ENCODE data around the gene RHOC. TPM values are rescaled to one million over a fixed set of nuclear protein-coding genes. Genes with fewer than 3 reads are reported as not detected.
A peak's percentile ranks its signal among the peaks of the same experiment; 100 is the strongest.

The RHOC gene
- total and polyA plus RNA-seq, 8 donors, result 44.0 to 105 (median 73.8) TPM

DNA sequence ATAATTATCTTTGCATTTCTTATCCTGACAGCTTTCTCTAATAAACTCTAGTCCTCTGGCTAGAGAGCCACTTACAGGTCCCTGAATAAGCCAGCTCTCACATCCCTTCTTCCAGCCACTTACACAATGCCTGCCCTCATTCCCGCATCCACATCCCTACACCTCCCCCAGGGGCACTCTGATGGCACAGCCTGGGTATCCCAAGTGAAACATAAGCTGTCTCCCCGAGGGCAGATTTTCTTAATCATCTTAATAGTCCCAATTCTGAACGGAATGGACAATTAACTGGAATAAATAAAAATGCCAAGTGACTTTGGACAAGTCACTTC is 4.9 kb downstream of the RHOC start:
- no peak overlapping the region for H3K4me3 ChIP-seq
- H3K27ac ChIP-seq, result peak overlapping the region in 2 of 4 donors; percentile 2 to 74
- 70 to 79% methylated on average over 3 of the region's 3 CpGs for WGBS, 2 donors
- no peaks in the 10 kb centered on the region for H3K27me3 ChIP-seq
- ATAC-seq, result no peak
- H3K4me1 ChIP-seq, result peaks cover 8 to 58% (median 13%) of the 10 kb centered on the region in 3 donors
- DNase-seq, result no peak
- TF ChIP-seq, protein P1, sequence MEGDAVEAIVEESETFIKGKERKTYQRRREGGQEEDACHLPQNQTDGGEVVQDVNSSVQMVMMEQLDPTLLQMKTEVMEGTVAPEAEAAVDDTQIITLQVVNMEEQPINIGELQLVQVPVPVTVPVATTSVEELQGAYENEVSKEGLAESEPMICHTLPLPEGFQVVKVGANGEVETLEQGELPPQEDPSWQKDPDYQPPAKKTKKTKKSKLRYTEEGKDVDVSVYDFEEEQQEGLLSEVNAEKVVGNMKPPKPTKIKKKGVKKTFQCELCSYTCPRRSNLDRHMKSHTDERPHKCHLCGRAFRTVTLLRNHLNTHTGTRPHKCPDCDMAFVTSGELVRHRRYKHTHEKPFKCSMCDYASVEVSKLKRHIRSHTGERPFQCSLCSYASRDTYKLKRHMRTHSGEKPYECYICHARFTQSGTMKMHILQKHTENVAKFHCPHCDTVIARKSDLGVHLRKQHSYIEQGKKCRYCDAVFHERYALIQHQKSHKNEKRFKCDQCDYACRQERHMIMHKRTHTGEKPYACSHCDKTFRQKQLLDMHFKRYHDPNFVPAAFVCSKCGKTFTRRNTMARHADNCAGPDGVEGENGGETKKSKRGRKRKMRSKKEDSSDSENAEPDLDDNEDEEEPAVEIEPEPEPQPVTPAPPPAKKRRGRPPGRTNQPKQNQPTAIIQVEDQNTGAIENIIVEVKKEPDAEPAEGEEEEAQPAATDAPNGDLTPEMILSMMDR (IDR thresholded peaks at IDR 0.05), result no peak
- H3K9me3 ChIP-seq, result no peaks in the 10 kb centered on the region
- FAIRE-seq, result no peak
- intact Hi-C loops (cut with DNase I), result loop anchor here in 2 of 3 donors (10.0 kb wide), 2 partner anchors 77 to 197 kb away; partner anchors contain the start of gene WNT2B (in 1 of the 2)
- peaks cover 3 to 4% (median 3%) of the 10 kb centered on the region in 3 donors for H3K36me3 ChIP-seq

DNA sequence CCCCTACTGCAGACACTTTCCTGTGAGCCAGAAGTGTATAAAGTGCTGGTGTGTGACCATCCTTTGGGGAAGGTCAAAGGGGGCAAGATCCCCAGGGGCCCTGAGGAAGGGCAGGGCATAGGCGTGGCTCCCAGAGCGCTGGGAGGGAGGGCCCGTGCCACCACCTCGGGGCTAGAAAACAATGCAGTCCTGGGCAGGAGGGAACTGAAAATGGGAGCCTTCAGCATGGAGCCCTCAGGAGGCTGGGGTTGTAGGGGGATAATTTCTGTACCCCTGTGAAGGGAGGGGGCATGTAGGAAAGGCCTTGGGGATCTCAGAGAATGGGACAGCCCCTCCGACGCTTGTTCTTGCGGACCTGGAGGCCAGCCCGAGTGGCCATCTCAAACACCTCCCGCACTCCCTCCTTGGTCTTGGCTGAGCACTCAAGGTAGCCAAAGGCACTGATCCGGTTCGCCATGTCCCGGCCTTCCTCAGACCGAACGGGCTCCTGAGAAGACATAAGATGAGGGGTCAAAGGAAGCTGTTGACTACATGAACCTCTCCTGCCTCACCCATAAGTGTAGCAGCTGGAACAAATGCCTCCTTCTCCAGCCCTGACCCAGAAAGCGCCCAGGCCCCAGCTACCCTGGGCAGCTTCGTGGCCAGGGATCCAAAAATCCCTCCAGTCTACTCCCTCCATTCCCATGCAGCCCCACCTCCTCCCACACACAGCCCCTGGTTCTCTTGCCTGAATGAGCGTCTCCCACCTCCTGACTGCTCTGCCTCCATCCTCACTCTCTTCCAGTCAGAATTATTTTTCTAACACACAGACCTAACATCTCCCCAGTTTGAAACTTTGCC is 5.5 kb downstream of the RHOC start:
- ATAC-seq (no peak), DNase-seq (peak in 1 of 6 donors; percentile 46), FAIRE-seq (no peak)
- Histone ChIP-seq H3K27me3 (no peaks in the 10 kb centered on the region), H3K36me3 (peaks cover 3 to 10% (median 3%) of the 10 kb centered on the region in 3 donors), H3K9me3 (no peaks in the 10 kb centered on the region), H3K4me3 (no peak overlapping the region), H3K27ac (peak overlapping the region in 3 of 4 donors; percentile 7 to 82 (median 74)), H3K4me1 (peaks cover 8 to 58% (median 13%) of the 10 kb centered on the region in 3 donors)
- 88 to 89% methylated on average over 17 of the region's 17 CpGs for WGBS, 2 donors
- TF ChIP-seq, protein P1 (IDR thresholded peaks at IDR 0.05), result no peak
- intact Hi-C loops (cut with DNase I), result loop anchor here in 2 of 3 donors (10.0 kb wide), 2 partner anchors 77 to 197 kb away; partner anchors contain the start of gene WNT2B (in 1 of the 2)

DNA sequence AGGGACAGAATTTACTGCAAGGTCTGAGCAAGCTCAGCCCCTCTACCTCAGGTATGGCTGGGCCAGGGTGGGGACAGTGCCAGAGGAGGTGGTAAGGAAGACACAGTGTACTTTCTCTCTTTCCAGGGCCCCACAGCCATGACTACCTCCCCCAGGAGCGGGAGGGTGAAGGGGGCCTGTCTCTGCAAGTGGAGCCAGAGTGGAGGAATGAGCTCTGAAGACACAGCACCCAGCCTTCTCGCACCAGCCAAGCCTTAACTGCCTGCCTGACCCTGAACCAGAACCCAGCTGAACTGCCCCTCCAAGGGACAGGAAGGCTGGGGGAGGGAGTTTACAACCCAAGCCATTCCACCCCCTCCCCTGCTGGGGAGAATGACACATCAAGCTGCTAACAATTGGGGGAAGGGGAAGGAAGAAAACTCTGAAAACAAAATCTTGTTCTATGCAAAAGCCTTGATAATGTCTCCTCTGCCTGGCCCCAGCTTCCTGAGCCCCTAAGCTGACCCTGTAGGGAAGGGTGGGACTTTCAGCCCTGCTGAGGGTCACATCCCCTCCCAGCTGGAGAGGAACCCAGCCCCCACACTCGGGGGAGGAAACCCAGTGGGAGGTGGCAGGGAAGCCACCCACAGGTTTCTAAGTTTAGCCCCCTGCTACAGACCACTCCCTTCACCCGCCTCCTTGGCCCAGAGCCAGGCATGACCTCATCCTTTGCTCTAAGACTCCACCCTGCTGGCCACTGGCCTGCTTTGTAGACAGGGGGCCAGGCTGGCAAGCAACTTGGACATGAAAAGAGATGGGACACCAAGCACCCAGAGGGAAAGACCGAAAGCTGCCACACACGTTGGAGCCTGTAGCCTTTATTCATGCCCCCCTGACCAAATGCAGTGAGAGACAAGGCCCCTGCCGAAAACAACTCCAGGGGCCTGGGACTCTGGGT is 6.4 kb downstream of the RHOC start:
- H3K36me3 ChIP-seq, result peaks cover 3 to 11% (median 3%) of the 10 kb centered on the region in 3 donors
- FAIRE-seq (no peak), ATAC-seq (peak; percentile 55 to 70 (median 64)), DNase-seq (peak; percentile 85 to 97 (median 92))
- H3K27me3 ChIP-seq, result no peaks in the 10 kb centered on the region
- H3K9me3 ChIP-seq, result no peaks in the 10 kb centered on the region
- 50 to 53% methylated on average over 7 of the region's 7 CpGs for WGBS, 2 donors
- TF ChIP-seq, protein P1 (IDR thresholded peaks at IDR 0.05), result no peak
- H3K27ac ChIP-seq, result peak overlapping the region; percentile 7 to 82 (median 49)
- H3K4me3 ChIP-seq, result no peak overlapping the region
- intact Hi-C loops (cut with DNase I), result loop anchor here in 2 of 3 donors (10.0 kb wide), 2 partner anchors 76 to 196 kb away; partner anchors contain the start of gene WNT2B (in 1 of the 2)
- H3K4me1 ChIP-seq, result peaks cover 3 to 53% (median 13%) of the 10 kb centered on the region in 3 donors

DNA sequence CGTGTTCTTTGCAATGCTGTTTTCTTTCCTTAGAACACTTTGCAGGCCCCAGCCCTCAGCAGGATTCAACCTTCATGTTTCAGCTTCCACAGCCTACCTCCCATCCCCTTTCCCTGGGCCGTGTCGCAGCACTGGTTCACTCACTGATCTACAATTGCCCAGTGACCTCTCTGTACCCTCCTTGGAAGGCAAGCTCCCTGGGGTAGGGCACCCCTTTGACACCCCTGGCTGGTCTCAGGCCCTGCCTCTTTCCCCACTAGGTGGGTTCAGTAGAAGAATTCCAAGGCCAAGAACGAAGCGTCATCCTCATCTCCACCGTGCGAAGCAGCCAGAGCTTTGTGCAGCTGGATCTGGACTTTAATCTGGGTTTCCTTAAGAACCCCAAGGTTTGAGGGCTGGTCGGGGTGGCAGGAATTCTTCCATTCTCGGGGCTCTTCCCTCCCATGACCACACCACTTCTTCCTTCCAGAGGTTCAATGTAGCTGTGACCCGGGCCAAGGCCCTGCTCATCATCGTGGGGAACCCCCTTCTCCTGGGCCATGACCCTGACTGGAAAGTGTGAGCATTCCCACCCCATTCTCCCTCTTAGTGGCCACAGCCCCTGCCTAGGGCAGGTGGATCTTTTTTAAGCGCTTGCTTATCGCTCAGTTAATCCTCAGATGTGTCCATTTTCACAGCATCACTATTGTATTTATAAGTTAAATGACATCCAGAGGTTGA is 7.3 kb downstream of the RHOC start:
- Histone ChIP-seq H3K4me3 (no peak overlapping the region), H3K9me3 (no peaks in the 10 kb centered on the region), H3K27me3 (no peaks in the 10 kb centered on the region), H3K36me3 (peaks cover 3 to 18% (median 3%) of the 10 kb centered on the region in 3 donors), H3K4me1 (peaks cover 0 to 49% (median 13%) of the 10 kb centered on the region in 3 donors), H3K27ac (peak overlapping the region in 2 of 4 donors; percentile 74 to 82)
- ATAC-seq (no peak), DNase-seq (no peak), FAIRE-seq (no peak)
- intact Hi-C loops (cut with DNase I), result loop anchor here in 2 of 3 donors (10.0 kb wide), 2 partner anchors 75 to 195 kb away; partner anchors contain the start of gene WNT2B (in 1 of the 2)
- TF ChIP-seq, protein P1 (IDR thresholded peaks at IDR 0.05), result no peak
- 82 to 85% methylated on average over 13 of the region's 13 CpGs for WGBS, 2 donors

All from pancreas (tissue), 10 donors.